NCI-H2196 treated with DMSO at 0.1 percent for 48 hours (cell line): Measurements from ENCODE around the gene CYP26A1.
"Not testable (repeated sequence)": the region's sequence is repeated elsewhere in the genome, so short reads cannot be mapped to it uniquely, and the experiment has no call there.

Experiments
- DNase-seq: peaks from one replicate; lab custom pipeline; 2025; ENCODE audit not compliant: unreplicated experiment; lab: John Stamatoyannopoulos, UW

Gene CYP26A1

GRCh38 chr10:93077860-93078337 is 4.2 kb downstream of the CYP26A1 start:
- no peak for DNase-seq

GRCh38 chr10:93079663-93080349 is 6.1 kb downstream of the CYP26A1 start:
- DNase-seq: no peak

GRCh38 chr10:93080350-93081046 is 6.8 kb downstream of the CYP26A1 start:
- DNase-seq: no peak

GRCh38 chr10:93081318-93081717 is 7.6 kb downstream of the CYP26A1 start:
- DNase-seq: no peak

- DNase-seq: no peak
Measured at GRCh38 chr10:93081834-93082233, 8.1 kb downstream of the CYP26A1 start.

GRCh38 chr10:93083743-93084539 is 10.2 kb downstream of the CYP26A1 start:
- no peak for DNase-seq

GRCh38 chr10:93085272-93085859 is 11.7 kb downstream of the CYP26A1 start:
- DNase-seq: no peak

GRCh38 chr10:93086289-93086688 is 12.6 kb downstream of the CYP26A1 start:
- DNase-seq: no peak

- DNase-seq: no peak
Measured at GRCh38 chr10:93087846-93088245, 14.2 kb downstream of the CYP26A1 start.

GRCh38 chr10:93088466-93088865 is 14.8 kb downstream of the CYP26A1 start:
- no peak for DNase-seq

- no peak for DNase-seq
Measured at GRCh38 chr10:93090619-93091018, 16.9 kb downstream of the CYP26A1 start.

GRCh38 chr10:93091960-93092359 is 18.3 kb downstream of the CYP26A1 start:
- DNase-seq: no peak

GRCh38 chr10:93095225-93095624 is 21.5 kb downstream of the CYP26A1 start:
- DNase-seq: no peak

GRCh38 chr10:93096901-93097300 is 23.2 kb downstream of the CYP26A1 start:
- no peak for DNase-seq

GRCh38 chr10:93097386-93097785 is 23.7 kb downstream of the CYP26A1 start:
- DNase-seq: no peak

- DNase-seq: no peak
Measured at GRCh38 chr10:93098816-93099215, 25.1 kb downstream of the CYP26A1 start.

GRCh38 chr10:93099670-93100069 is 26.0 kb downstream of the CYP26A1 start:
- DNase-seq: no peak

GRCh38 chr10:93101148-93101547 is 27.5 kb downstream of the CYP26A1 start:
- DNase-seq: not testable (repeated sequence)

GRCh38 chr10:93103953-93104352 is 30.3 kb downstream of the CYP26A1 start:
- no peak for DNase-seq

GRCh38 chr10:93106631-93107072 is 33.0 kb downstream of the CYP26A1 start:
- no peak for DNase-seq

- no peak for DNase-seq
Measured at GRCh38 chr10:93110472-93111146, 36.9 kb downstream of the CYP26A1 start.
